ENCODE results near the gene LAMTOR5. TPM values are rescaled to one million over a fixed set of nuclear protein-coding genes. Genes with fewer than 3 reads are reported as not detected.
A peak's percentile ranks its signal among the peaks of the same experiment; 100 is the strongest.

Gene LAMTOR5
- total and polyA plus RNA-seq, 10 of the 15 experiments (the other 5 are each of a cell fraction or from before 2014, with no cell fraction given) = 64.1 to 613 (median 315) TPM

- TF ChIP-seq RFX5 (IDR thresholded peaks at IDR 0.05; ENCODE audit: low read depth, low read length) = no peak
- TF ChIP-seq ZNF217 (IDR thresholded peaks at IDR 0.05) = no peak
- no peak for TF ChIP-seq PAX8 (IDR thresholded peaks at IDR 0.05)
- no peak for TF ChIP-seq SUZ12 (IDR thresholded peaks at IDR 0.05; ENCODE audit: unreplicated experiment)
Measured at GRCh38 chr1:110434946-110435345, 27.5 kb upstream of the LAMTOR5 start (continued).

GRCh38 chr1:110433803-110434202 is 26.3 kb upstream of the LAMTOR5 start:
- no peak overlapping the region for H3K4me3 ChIP-seq
- in situ Hi-C loops (cut with MboI) (no loop called here), intact Hi-C loops (cut with micrococcal nuclease; ENCODE audit: unreplicated experiment) (no loop called here)
- POLR2A ChIA-PET = no interaction called here
- FAIRE-seq (no peak), DNase-seq (ENCODE audit: low read depth, low spot score) (no peak), ATAC-seq (peak; percentile 74)
- no peaks in the 10 kb centered on the region for H3K4me1 ChIP-seq (ENCODE audit: control insufficient read depth, insufficient read depth, low read length)
- peaks cover 3% of the 10 kb centered on the region in 2 experiments; a peak in 3 of 4 replicates for H3K27me3 ChIP-seq (replicated peaks in 1 of 2; ENCODE audit: control insufficient read depth in 2 of 2, insufficient read depth in 2 of 2, low read length in 1 of 2)
- H3K9ac ChIP-seq (ENCODE audit: control insufficient read depth, insufficient read depth, low read length) = no peak overlapping the region
- no peak overlapping the region for H3K4me2 ChIP-seq (ENCODE audit: control insufficient read depth, insufficient read depth)
- H3K27ac ChIP-seq (ENCODE audit: control insufficient read depth, insufficient read depth) = no peak overlapping the region
- no TSS peak for BruUV-seq (replicated peaks)
- H3K79me2 ChIP-seq (ENCODE audit: control insufficient read depth, insufficient read depth, low read length) = no peaks in the 10 kb centered on the region
- no peaks in the 10 kb centered on the region for H3K36me3 ChIP-seq (ENCODE audit: control insufficient read depth in 2 of 2, insufficient read depth in 2 of 2, low read length in 1 of 2)
- no peaks in the 10 kb centered on the region for H3K9me3 ChIP-seq (replicated peaks; ENCODE audit: control insufficient read depth, insufficient read depth, low read length)
- CTCF ChIA-PET = interaction anchor here (0.5 to 1.1 kb wide), 2 partner anchors 21 to 414 kb away, joined by 3 to 4 read pairs; no protein-coding TSS in a partner anchor
- 22% methylated on average over 3 of the region's 3 CpGs for WGBS (ENCODE audit: insufficient coverage, insufficient replicate concordance, low lambda C conversion rate, missing lambda C conversion rate)
- no peaks in the 10 kb centered on the region for H4K20me1 ChIP-seq (ENCODE audit: control insufficient read depth, insufficient read depth)
- SMC1A ChIA-PET (ENCODE audit: uncharacterized antibody, unreplicated experiment) = no interaction called here
- RAD21 ChIA-PET (ENCODE audit: unreplicated experiment) = no interaction called here
- H2AFZ ChIP-seq (ENCODE audit: control insufficient read depth, low read depth, low read length) = no peak overlapping the region
- TF ChIP-seq REST (IDR thresholded peaks at IDR 0.05; ENCODE audit: low read depth, low read length) (no peak), SMC3 (IDR thresholded peaks at IDR 0.05; ENCODE audit: borderline replicate concordance, low read length) (no peak), KAT2A (conservative IDR thresholded peaks at IDR 0.05; ENCODE audit: control insufficient read depth, low read depth, low read length) (no peak), SP1 (IDR thresholded peaks at IDR 0.05; ENCODE audit: low read depth, low read length) (no peak), MYB (IDR thresholded peaks at IDR 0.05; ENCODE audit: borderline replicate concordance, low read depth, low read length) (no peak), RELA (IDR thresholded peaks at IDR 0.05; ENCODE audit: borderline replicate concordance, partially characterized antibody) (no peak), LARP7 (IDR thresholded peaks at IDR 0.05) (no peak), RELB (IDR thresholded peaks at IDR 0.05; ENCODE audit: low read depth) (no peak), GABPA (IDR thresholded peaks at IDR 0.05; ENCODE audit: low read depth) (no peak), NRF1 (conservative IDR thresholded peaks at IDR 0.05; ENCODE audit: low read depth, low read length) (no peak), NR2C2 (IDR thresholded peaks at IDR 0.05; ENCODE audit: borderline replicate concordance, control insufficient read depth, insufficient read length, low read depth) (no peak), CHD1 (IDR thresholded peaks at IDR 0.05; ENCODE audit: low read depth, low read length) (no peak), PBX3 (IDR thresholded peaks at IDR 0.05; ENCODE audit: insufficient replicate concordance, low read depth, low read length) (no peak), NFYB (IDR thresholded peaks at IDR 0.05; ENCODE audit: insufficient read depth, low read depth, low read length) (no peak), BACH1 (IDR thresholded peaks at IDR 0.05; ENCODE audit: borderline replicate concordance) (no peak)
